Hematopoietic multipotent progenitor cell treated with erythropoietin and hydrocortisone succinate and interleukin-3 and kit ligand, for 6 days (in vitro differentiated cells): ENCODE results near the gene DPP4.

ENCODE experiments used
- DNase-seq: peaks from one replicate; pipeline ENCODE4 v3.0.0-alpha.2; 2015

DPP4 gene

DNA sequence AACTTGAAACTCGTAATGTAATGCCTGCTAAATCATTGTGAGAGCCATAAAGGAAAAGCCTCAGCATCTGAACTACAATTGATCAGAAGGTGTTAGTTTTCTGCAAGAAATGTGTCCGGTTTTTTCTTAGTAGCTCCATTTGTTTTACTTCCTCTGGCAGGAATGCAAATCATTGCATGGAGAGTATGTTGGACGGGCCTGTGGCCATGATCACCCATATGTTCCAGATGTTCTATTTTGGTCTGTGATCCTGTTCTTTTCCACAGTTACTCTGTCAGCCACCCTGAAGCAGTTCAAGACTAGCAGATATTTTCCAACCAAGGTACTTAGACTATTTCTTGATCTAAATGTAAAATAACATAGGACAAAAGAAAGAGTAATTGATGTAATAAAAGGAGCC lies 126.6 kb downstream of the DPP4 start:
- DNase-seq: no peak

DNA sequence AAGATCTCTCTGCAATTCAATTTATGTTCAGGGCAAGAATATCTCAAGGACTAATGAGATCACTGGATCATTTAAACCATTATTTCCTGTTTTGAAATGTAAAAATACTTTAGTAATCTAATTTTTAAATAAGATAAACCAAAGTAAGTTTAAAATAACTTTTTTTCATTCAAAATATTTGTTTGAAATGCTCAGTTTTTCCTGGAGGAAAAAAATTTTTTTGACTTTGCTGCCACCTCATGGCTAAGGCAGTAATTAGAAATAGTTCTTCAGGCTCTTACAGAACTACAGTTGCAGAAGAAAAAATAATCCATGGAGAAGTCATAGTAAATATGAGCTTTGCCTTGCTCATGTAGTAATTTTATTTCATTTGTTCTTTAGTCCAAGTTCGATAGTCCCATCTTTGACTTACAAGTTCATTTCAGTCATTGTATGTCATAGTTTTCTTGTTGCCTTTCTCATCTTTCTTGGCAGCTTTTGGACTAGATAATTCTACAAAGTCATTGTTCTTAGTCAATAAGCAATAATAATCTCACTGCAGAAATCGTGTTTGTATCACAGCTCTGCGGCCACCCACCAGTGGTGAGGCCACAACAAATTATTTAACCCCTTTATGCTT lies 127.4 kb downstream of the DPP4 start:
- DNase-seq: peak; percentile 53

DNA sequence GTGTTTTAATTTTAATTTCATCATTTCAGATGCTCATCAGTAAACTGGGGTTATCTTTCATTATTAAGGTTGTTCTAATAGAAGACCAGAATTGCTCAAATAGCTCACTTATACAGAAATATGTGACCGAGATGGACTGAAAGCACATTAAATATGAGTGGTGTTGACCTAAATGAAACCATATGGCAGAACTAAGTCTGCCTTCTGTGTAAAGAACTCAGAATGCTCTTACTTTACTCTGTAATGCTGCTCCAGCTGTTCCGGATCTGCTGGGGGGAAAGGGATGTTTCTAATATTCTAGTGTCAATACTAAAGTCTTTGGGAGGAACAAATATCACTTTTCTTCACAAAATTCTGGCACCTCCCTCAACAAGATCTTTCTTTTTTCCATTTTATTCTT lies 131.0 kb downstream of the DPP4 start:
- no peak for DNase-seq
